Esophagus (tissue), 2 donors: ENCODE measurements around the gene RHEX. TPM values are rescaled to one million over a fixed set of nuclear protein-coding genes. Genes with fewer than 3 reads are reported as not detected.

Experiments used
- H3K27ac ChIP-seq, 2 donors: one replicate each; pipeline ENCODE4 v1.5.1; 2013; ENCODE audit warnings: low read depth in 2 of 2, mild to moderate bottlenecking in 2 of 2, inconsistent platforms in 1 of 2, low read length in 1 of 2, moderate library complexity in 1 of 2
- H3K27me3 ChIP-seq, 2 donors: one replicate each; pipeline ENCODE4 v1.6.1; 2013; ENCODE audit warnings: low read length in 2 of 2, control low read depth in 1 of 2, mild to moderate bottlenecking in 1 of 2; ENCODE audit not compliant: insufficient read depth in 2 of 2, control insufficient read depth in 1 of 2
- H3K36me3 ChIP-seq, 2 donors: one replicate each; pipeline ENCODE4 v1.6.1; 2013; ENCODE audit warnings: low read length in 1 of 2; ENCODE audit not compliant: control insufficient read depth in 2 of 2, insufficient read depth in 2 of 2
- H3K4me1 ChIP-seq, 2 donors: one replicate each; pipeline ENCODE4 v1.6.1; 2013; ENCODE audit warnings: low read length in 1 of 2; ENCODE audit not compliant: control insufficient read depth in 2 of 2, insufficient read depth in 2 of 2
- H3K4me3 ChIP-seq, 2 donors: one replicate each; pipeline ENCODE4 v1.5.1; 2013; ENCODE audit warnings: low read length in 2 of 2, mild to moderate bottlenecking in 2 of 2, low read depth in 1 of 2, moderate library complexity in 1 of 2
- H3K9me3 ChIP-seq, 2 donors: one replicate each; pipeline ENCODE4 v1.6.1; 2013; ENCODE audit warnings: mild to moderate bottlenecking in 2 of 2, low read depth in 1 of 2, low read length in 1 of 2, moderate library complexity in 1 of 2; ENCODE audit not compliant: control insufficient read depth in 2 of 2, insufficient read depth in 1 of 2
- WGBS, 2 donors: extraction: QIAGEN DNeasy Blood & Tissue Kit; methylation state at CpG; one replicate each; pipeline ENCODE4 v1.1.7; 2013; 5-methylcytosine and 5-hydroxymethylcytosine counted together
- polyA plus RNA-seq, 2 donors: library from polyadenylated mRNA; stranded (reverse); fragments of 200-250 nt; gene quantifications; one replicate each; pipeline ENCODE4 v1.2.3, GENCODE V29; 2013
- donor health status: healthy with polysubstance abuse.
- donor health status: Bipolar disorder and iron deficiency.

RHEX gene
- polyA plus RNA-seq, 2 donors, result 0.37 to 0.81 TPM

- WGBS, 2 donors, result 51 to 66% methylated on average over 6 of the region's 6 CpGs
- H3K36me3 ChIP-seq, result no peaks in the 10 kb centered on the region
- no peak overlapping the region for H3K27ac ChIP-seq
Observed at GRCh38 chr1:206066479-206067171, 13.7 kb downstream of the RHEX start.

DNA sequence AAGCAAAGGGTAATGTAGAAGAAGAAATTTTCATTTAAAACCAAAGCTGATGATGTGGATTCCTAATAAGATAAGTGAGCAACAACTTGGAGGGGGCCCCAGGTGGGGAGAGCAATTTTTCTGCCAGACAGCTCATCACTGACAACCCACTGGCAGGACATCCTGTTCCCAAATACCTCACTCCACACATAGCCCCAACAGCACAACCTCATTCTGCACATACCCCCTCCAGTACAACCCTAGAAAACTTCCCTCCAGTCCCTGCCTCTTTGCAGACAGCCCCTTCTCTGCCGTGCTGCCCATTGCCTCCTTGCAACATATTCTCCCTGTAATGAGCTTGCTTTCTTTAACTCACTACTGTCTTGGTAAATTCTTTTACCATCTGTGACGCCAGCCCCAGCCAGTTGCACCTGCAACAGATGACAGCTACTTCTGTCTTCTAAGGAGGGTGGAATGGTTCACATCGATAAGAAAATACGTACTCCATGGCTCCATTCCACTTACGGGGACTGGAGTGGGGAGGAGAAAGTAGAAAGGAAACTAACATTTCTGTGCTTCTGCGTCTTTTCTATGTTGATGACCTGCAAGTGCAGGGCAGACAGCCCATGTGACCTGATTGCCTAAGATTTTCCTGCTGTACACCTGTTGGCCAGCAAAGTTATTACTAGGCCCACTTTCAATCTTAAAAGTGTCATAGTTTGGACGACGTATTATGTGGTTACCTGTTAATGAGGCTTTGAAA is 14.7 kb downstream of the RHEX start:
- no peaks in the 10 kb centered on the region for H3K4me1 ChIP-seq
- no peak overlapping the region for H3K27ac ChIP-seq
- 65 to 75% methylated on average over 8 of the region's 8 CpGs for WGBS, 2 donors
- H3K4me3 ChIP-seq, result no peak overlapping the region
- H3K9me3 ChIP-seq, result no peaks in the 10 kb centered on the region
- no peaks in the 10 kb centered on the region for H3K36me3 ChIP-seq
- H3K27me3 ChIP-seq, result no peaks in the 10 kb centered on the region

More at GRCh38 chr1:206066479-206067171, 13.7 kb downstream of the RHEX start:
- no peak overlapping the region for H3K4me3 ChIP-seq
- H3K9me3 ChIP-seq, result no peaks in the 10 kb centered on the region
- no peaks in the 10 kb centered on the region for H3K27me3 ChIP-seq
- no peaks in the 10 kb centered on the region for H3K4me1 ChIP-seq

DNA sequence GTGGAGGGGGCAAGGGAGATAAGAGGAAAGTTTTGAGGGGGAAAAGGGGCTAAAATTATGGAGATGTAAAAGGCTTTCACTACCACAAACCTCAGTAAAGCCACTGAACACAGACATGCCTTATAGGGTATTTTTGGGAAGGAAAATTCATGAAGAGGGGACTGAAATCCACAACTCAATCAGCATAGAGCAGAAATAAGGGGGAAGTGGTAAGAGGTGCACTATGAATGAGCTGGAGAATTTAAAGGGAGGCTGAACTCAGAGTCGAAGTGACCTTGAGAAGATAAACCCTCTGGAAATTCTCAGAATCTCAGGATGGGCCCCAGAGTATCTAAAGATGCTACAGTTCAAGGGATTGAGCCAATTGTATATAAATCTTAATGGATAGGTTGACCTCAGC is 15.3 kb downstream of the RHEX start:
- H3K36me3 ChIP-seq, result no peaks in the 10 kb centered on the region
- H3K4me1 ChIP-seq, result no peaks in the 10 kb centered on the region
- no peaks in the 10 kb centered on the region for H3K27me3 ChIP-seq
- H3K9me3 ChIP-seq, result no peaks in the 10 kb centered on the region
- H3K27ac ChIP-seq, result no peak overlapping the region
- 57 to 73% methylated on average over 1 of the region's 1 CpG for WGBS, 2 donors
- H3K4me3 ChIP-seq, result no peak overlapping the region

GRCh38 chr1:206070627-206071304 is 17.8 kb downstream of the RHEX start:
- no peak overlapping the region for H3K4me3 ChIP-seq

DNA sequence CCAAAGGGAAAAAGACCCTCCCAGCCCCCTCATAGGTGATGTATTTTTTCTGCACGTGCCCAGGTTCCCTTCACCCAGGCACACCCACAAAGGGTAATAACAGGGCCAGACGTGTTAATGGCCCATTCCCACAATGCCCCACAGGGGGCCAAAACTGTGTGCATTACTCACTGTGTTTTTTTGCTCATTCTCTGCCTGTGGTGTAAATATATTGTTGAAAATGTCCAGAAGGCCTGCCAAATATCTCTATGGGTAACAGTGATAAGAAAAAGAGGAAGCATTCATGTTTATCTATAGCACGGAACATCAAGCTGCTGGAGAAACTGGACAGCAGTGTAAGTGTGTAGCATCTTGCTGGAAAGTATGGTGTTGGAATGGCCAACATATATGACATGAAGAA is 21.9 kb downstream of the RHEX start:
- 51 to 54% methylated on average over 3 of the region's 3 CpGs for WGBS, 2 donors
- no peaks in the 10 kb centered on the region for H3K4me1 ChIP-seq
- no peak overlapping the region for H3K4me3 ChIP-seq

More at GRCh38 chr1:206070627-206071304, 17.8 kb downstream of the RHEX start:
- no peaks in the 10 kb centered on the region for H3K36me3 ChIP-seq
- no peaks in the 10 kb centered on the region for H3K27me3 ChIP-seq
- H3K4me1 ChIP-seq, result no peaks in the 10 kb centered on the region
- WGBS, 2 donors, result 88 to 89% methylated on average over 9 of the region's 9 CpGs
- H3K27ac ChIP-seq, result no peak overlapping the region
- H3K9me3 ChIP-seq, result no peaks in the 10 kb centered on the region

DNA sequence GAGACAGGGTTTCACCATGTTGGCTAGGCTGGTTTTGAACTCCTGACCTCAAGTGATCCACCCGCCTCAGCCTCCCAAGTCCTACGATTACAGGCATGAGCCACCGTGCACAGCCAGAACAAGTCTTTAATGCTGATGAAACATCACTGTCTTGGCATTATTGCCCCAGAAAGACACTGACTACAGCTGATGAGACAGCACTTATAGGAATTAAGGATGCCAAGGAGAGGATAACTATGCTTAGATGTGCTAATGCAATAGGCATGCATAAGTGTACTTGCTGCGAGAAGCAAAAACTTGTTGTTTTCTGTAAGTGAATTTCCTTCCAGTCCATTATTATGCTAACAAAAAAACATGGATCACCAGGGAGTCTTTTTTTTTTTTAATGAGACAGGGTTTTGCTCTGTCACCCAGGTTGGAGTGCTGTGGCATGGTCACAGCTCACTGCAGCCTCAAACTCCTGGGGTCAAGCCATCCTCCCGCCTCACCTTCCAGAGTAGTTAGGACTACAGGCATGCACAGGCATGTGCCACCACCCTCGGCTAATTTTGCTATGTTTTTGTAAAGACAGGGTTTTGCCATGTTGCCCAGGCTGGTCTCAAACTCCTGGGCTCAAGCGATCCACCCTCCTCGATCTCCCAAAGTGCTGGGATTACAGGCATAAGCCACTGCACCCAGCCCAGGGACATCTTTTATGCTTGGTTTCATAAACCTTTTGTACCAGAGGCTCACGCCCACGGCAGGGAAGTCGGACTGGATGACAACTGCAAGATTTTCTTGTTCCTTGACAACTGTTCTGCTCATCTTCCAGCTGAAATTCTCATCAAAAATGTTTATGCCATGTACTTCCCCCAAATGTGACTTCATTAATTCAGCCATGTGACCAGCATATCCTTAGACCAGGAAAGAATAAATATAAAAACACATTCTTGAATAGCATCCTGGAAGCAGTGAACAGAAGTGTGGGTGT is 23.1 kb downstream of the RHEX start:
- no peaks in the 10 kb centered on the region for H3K36me3 ChIP-seq
- H3K9me3 ChIP-seq, result no peaks in the 10 kb centered on the region
- WGBS, 2 donors, result 45 to 58% methylated on average over 11 of the region's 11 CpGs
- peak overlapping the region in 1 of 2 donors; percentile 28 for H3K27ac ChIP-seq
- H3K27me3 ChIP-seq, result no peaks in the 10 kb centered on the region
- H3K4me1 ChIP-seq, result no peaks in the 10 kb centered on the region
- H3K4me3 ChIP-seq, result no peak overlapping the region

More for the DNA sequence above, 21.9 kb downstream of the RHEX start:
- H3K9me3 ChIP-seq, result no peaks in the 10 kb centered on the region
- no peaks in the 10 kb centered on the region for H3K27me3 ChIP-seq
- H3K27ac ChIP-seq, result no peak overlapping the region
- no peaks in the 10 kb centered on the region for H3K36me3 ChIP-seq

- H3K4me1 ChIP-seq, result no peaks in the 10 kb centered on the region
Observed at GRCh38 chr1:206079135-206079534, 26.2 kb downstream of the RHEX start.

GRCh38 chr1:206080026-206080820 is 27.2 kb downstream of the RHEX start:
- H3K36me3 ChIP-seq, result no peaks in the 10 kb centered on the region
- WGBS, 2 donors, result 51 to 57% methylated on average over 8 of the region's 8 CpGs
- no peak overlapping the region for H3K4me3 ChIP-seq
- no peak overlapping the region for H3K27ac ChIP-seq
- H3K27me3 ChIP-seq, result no peaks in the 10 kb centered on the region
- H3K9me3 ChIP-seq, result no peaks in the 10 kb centered on the region
- H3K4me1 ChIP-seq, result no peaks in the 10 kb centered on the region

More at GRCh38 chr1:206079135-206079534, 26.2 kb downstream of the RHEX start:
- Histone ChIP-seq H3K27me3 (no peaks in the 10 kb centered on the region), H3K4me3 (no peak overlapping the region), H3K36me3 (no peaks in the 10 kb centered on the region), H3K9me3 (no peaks in the 10 kb centered on the region), H3K27ac (no peak overlapping the region)
- 66 to 78% methylated on average over 1 of the region's 1 CpG for WGBS, 2 donors
